SU-DHL-6 (cell line): ENCODE results near the gene EXOC5.

Experiments
- CTCF ChIP-seq: fragments of 200-600 bp; sonication (generic); IDR thresholded peaks from one replicate; pipeline ENCODE4 v1.5.1; 2017; ENCODE audit warnings: antibody characterized with exemption, mild to moderate bottlenecking, low read length, moderate library complexity; ENCODE audit not compliant: insufficient read depth, poor library complexity, severe bottlenecking
- EZH2phosphoT487 ChIP-seq: fragments of 200-600 bp; sonication (generic), shearing (Covaris generic); conservative IDR thresholded peaks from 2 replicates; pipeline ENCODE4 v1.6.1; 2018; ENCODE audit warnings: mild to moderate bottlenecking, antibody characterized with exemption, low read length, moderate library complexity, mixed read lengths

- TF ChIP-seq CTCF (no peak), EZH2phosphoT487 (no peak)
Observed at GRCh38 chr14:57171903-57172302, 96.8 kb downstream of the EXOC5 start.
